Heart left ventricle (tissue), 16 donors: Measurements from ENCODE around the gene TNPO3. TPM values are rescaled to one million over a fixed set of nuclear protein-coding genes. Genes with fewer than 3 reads are reported as not detected.

Experiments used
- ATAC-seq, 4 donors: fragments of 200-7000 bp; cut with Tn5 transposase; one replicate each; pipeline ENCODE4 v1.9.1; 2020 to 2022; ENCODE audit warnings: moderate library complexity in 4 of 4, mild to moderate bottlenecking in 3 of 4, moderate number of reproducible peaks in 1 of 4
- DNase-seq, 5 donors: peaks; one replicate each; pipeline ENCODE4 v3.0.0-alpha.2; 2020
- H3K27ac ChIP-seq, 12 donors: fragments of 200-600 bp; sonication (generic) in 4 of 12; one replicate each; pipeline versions ENCODE4 v1.5.0 to v1.8.0; 2016 to 2022; ENCODE audit warnings: mild to moderate bottlenecking in 2 of 12
- H3K27me3 ChIP-seq, 9 donors: fragments of 200-600 bp; sonication (generic) in 2 of 9; one replicate each; pipeline versions ENCODE4 v1.5.1 to v1.8.0; 2016 to 2022; ENCODE audit warnings: mild to moderate bottlenecking in 3 of 9
- H3K36me3 ChIP-seq, 9 donors: fragments of 200-600 bp; sonication (generic) in 2 of 9; one replicate each; pipeline versions ENCODE4 v1.5.0 to v1.8.0; 2018 to 2022; ENCODE audit warnings: mild to moderate bottlenecking in 2 of 9
- H3K4me1 ChIP-seq, 12 donors: fragments of 200-600 bp; sonication (generic) in 4 of 12; one replicate each; pipeline versions ENCODE4 v1.5.0 to v1.8.0; 2016 to 2022; ENCODE audit warnings: mild to moderate bottlenecking in 3 of 12
- H3K4me3 ChIP-seq, 12 donors: fragments of 200-600 bp; sonication (generic) in 4 of 12; one replicate each; pipeline versions ENCODE4 v1.5.0 to v1.8.0; 2017 to 2022; ENCODE audit warnings: mild to moderate bottlenecking in 9 of 12, moderate library complexity in 4 of 12
- H3K9me3 ChIP-seq, 12 donors: fragments of 200-600 bp; sonication (generic) in 4 of 12; one replicate each; pipeline versions ENCODE4 v1.5.0 to v1.8.0; 2016 to 2022; ENCODE audit warnings: mild to moderate bottlenecking in 1 of 12
- POLR2A ChIP-seq, 2 donors: fragments of 450-650 bp; IDR thresholded peaks; one replicate each; pipeline ENCODE4 v1.6.1; 2017; ENCODE audit warnings: antibody characterized with exemption in 2 of 2, mild to moderate bottlenecking in 2 of 2, moderate library complexity in 2 of 2
- WGBS, 4 donors: extraction: QIAGEN DNeasy Blood & Tissue Kit in 2 of 4; methylation state at CpG; one replicate each; pipeline versions ENCODE4 v1.1.5 to v1.1.7; 2013 to 2018; 5-methylcytosine and 5-hydroxymethylcytosine counted together
- intact Hi-C, 10 donors: fragments of 100-400 bp; cut with DNase I; formaldehyde crosslinking; loops; one replicate each; pipeline versions ENCODE4 v1.11.1 to v1.14.2; 2022
- polyA plus RNA-seq, 2 donors: library from polyadenylated mRNA; stranded (reverse); fragments of 200-250 nt; gene quantifications; one replicate each; pipeline ENCODE4 v1.2.3, GENCODE V29; 2013
- total RNA-seq, 9 donors: library from RNA; depleted of rRNA in 2 of 9; stranded (reverse); fragments of >200 nt in 2 of 9; fragmentation: NEBNext Ultra II Directional in 3 of 9; extraction: Animal tissue kit (Norgen Biotek cat#: 25700) in 3 of 9; gene quantifications; one replicate each; pipeline versions ENCODE4 v1.1.0 to v1.2.4, GENCODE V29; 2016 to 2023
- TF ChIP-seq, protein P1 (sequence below), 12 donors: fragments of 200-600 bp; sonication (generic) in 4 of 12; IDR thresholded peaks; one replicate each; pipeline versions ENCODE4 v1.5.0 to v1.8.0; 2018 to 2022; ENCODE audit warnings: antibody characterized with exemption in 12 of 12, mild to moderate bottlenecking in 5 of 12
- donor health status: ischemic (EF 13 %, LVEDD 7.1; RV severe dilation, severe dysfunction).
- donor health status: healthy with polysubstance abuse.
- donor health status: DM: no; HTN: yes; CAD: no.
- donor health status: DM: no; HTN: no; CAD: no.
- donor health status: ischemic (EF 25% LVEDD 6.9; RV normal size, moderate dysfunction).
- donor health status: ischemic (EF 25% LVEDD 5.7; RV mildly dilated, moderate dysfunction).
- donor health status: healthy.
- donor health status: DM: yes; HTN: yes; CAD: no.
- donor health status: ischemic (EF 35%, LVEDD 5.7; RV mildly dilated, moderate dysfunction).
- donor health status: nonischemic (EF 11% LVEDD 7.7; RV severe dilation, severe dysfunction).
- donor health status: DM: yes; HTN: yes; CAD: no.
- donor health status: PGD.
- donor health status: ischemic (EF 29% LVEDD 5.4; RV normal size, mild dysfunction).
- donor health status: nonischemic (EF 23%, LVEDD 6.1; RV moderate dilation, normal function).

TNPO3 gene
- total and polyA plus RNA-seq, 11 donors, result 11.0 to 42.4 (median 31.3) TPM

DNA sequence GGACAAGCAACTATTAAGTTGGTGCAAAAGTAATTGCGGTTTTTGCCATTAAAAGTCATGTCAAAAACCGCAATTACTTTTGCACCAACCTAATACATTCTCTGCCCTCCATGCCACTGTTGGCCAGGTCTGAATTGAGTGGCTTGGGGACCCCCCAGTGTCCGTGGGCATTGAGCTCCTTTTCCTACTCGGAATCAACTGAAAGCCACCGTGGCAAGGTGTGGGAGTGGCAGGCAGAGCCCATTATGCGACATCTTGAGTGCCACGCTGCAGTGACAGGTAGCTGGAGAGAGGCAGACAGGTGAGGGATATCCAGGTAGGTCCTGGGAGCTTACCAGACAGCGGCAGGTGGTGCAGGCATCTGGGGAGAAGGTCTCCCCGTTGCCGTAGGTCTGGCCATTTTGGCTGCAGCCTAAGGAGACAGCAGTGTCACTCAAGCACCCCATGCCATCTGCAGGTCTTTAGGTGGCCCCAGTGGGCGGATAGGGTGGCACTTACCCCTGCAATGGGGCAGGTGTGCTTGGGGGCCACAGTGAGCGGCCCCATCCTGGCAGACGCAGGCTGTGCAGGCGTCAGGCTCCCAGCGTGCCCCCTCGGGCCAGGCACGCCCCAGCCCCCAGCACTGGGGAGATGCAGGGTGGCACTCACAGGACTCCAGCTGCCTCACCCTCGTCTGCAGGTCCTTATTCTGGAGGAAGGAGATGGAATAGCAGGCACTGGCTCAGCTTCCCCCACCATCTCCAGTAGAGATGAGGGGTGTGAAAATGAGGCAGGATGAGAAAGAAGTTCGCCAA is 147.9 kb downstream of the TNPO3 start:
- no peak overlapping the region for H3K4me3 ChIP-seq
- WGBS, 4 donors, result 82 to 88% (median 84%) methylated on average over 15 to 19 of the region's 19 CpGs
- DNase-seq (peak in 1 of 5 donors; percentile 17), ATAC-seq (no peak)
- H3K27me3 ChIP-seq, result peaks cover 0 to 50% (median 24%) of the 10 kb centered on the region in 9 donors
- H3K9me3 ChIP-seq, result no peaks in the 10 kb centered on the region
- H3K27ac ChIP-seq, result no peak overlapping the region
- no peaks in the 10 kb centered on the region for H3K36me3 ChIP-seq
- intact Hi-C loops, result loop anchor here in 3 of 10 donors (5.0 kb wide), 2 partner anchors 185 to 305 kb away; no protein-coding TSS in a partner anchor
- TF ChIP-seq POLR2A (IDR thresholded peaks at IDR 0.05), result no peak
- TF ChIP-seq, protein P1, sequence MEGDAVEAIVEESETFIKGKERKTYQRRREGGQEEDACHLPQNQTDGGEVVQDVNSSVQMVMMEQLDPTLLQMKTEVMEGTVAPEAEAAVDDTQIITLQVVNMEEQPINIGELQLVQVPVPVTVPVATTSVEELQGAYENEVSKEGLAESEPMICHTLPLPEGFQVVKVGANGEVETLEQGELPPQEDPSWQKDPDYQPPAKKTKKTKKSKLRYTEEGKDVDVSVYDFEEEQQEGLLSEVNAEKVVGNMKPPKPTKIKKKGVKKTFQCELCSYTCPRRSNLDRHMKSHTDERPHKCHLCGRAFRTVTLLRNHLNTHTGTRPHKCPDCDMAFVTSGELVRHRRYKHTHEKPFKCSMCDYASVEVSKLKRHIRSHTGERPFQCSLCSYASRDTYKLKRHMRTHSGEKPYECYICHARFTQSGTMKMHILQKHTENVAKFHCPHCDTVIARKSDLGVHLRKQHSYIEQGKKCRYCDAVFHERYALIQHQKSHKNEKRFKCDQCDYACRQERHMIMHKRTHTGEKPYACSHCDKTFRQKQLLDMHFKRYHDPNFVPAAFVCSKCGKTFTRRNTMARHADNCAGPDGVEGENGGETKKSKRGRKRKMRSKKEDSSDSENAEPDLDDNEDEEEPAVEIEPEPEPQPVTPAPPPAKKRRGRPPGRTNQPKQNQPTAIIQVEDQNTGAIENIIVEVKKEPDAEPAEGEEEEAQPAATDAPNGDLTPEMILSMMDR (IDR thresholded peaks at IDR 0.05), result no peak
- H3K4me1 ChIP-seq, result peaks cover 0 to 14% (median 4%) of the 10 kb centered on the region in 12 donors

DNA sequence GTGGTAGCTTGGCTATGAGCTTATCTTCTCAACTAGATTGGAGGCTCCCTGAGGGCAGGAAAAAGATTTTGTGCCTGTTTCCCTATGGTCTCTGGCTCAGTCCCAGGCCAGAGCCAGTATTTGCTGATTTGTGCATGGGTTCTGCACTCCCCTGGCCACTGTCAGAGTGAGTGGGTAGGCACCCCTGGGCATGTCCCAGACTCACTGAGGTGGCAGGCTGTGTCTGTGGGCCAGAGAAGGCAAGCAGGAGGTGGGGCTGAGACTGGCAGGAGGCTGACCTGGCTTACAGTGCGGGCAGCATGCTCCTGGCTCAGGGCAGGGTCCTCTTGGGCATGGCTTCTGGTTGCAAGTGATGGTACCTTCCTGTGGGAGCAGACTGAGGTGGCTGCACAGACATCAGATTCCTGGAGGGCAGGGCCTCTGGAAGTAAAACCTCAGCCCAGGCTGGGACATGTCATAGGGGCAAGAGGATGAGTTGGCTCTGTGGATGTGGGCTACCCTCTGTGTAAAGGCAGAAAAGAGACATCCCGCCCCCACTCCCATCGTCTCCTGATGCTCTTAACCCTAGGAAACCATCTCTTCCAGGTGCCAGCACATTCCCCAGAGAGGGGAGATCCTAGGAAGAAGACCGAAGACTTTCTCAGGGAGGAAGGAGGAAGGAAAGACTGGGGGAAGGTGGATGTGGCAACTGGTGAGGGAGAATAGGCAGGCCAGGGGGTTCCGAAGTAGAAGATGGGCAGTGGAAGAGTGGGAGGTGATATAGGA is 148.7 kb downstream of the TNPO3 start:
- Histone ChIP-seq H3K9me3 (no peaks in the 10 kb centered on the region), H3K27ac (no peak overlapping the region), H3K27me3 (peaks cover 0 to 50% (median 24%) of the 10 kb centered on the region in 9 donors), H3K4me1 (peaks cover 0 to 14% (median 4%) of the 10 kb centered on the region in 12 donors), H3K4me3 (no peak overlapping the region), H3K36me3 (no peaks in the 10 kb centered on the region)
- intact Hi-C loops, result loop anchor here in 3 of 10 donors (5.0 kb wide), 2 partner anchors 186 to 306 kb away; no protein-coding TSS in a partner anchor
- DNase-seq (peak in 1 of 5 donors; percentile 12), ATAC-seq (no peak)
- TF ChIP-seq, protein P1 (IDR thresholded peaks at IDR 0.05), result no peak
- no peak for TF ChIP-seq POLR2A (IDR thresholded peaks at IDR 0.05)
- 84 to 91% (median 86%) methylated on average over 5 of the region's 5 CpGs for WGBS, 4 donors

- H3K27ac ChIP-seq, result no peak overlapping the region
- H3K4me3 ChIP-seq, result no peak overlapping the region
- DNase-seq (peak in 1 of 5 donors; percentile 14), ATAC-seq (peak in 3 of 4 donors; percentile 16 to 54 (median 44))
- WGBS, 4 donors, result 35 to 40% (median 38%) methylated on average over 8 of the region's 8 CpGs
- peaks cover 0 to 6% (median 0%) of the 10 kb centered on the region in 12 donors for H3K4me1 ChIP-seq
- peaks cover 0 to 3% (median 0%) of the 10 kb centered on the region in 12 donors for H3K9me3 ChIP-seq
- intact Hi-C loops, result loop anchor here in 9 of 10 donors (1.0 to 5.0 kb wide), 4 partner anchors 186 to 308 kb away; no protein-coding TSS in a partner anchor
- peaks cover 0 to 37% (median 11%) of the 10 kb centered on the region in 9 donors for H3K27me3 ChIP-seq
- no peaks in the 10 kb centered on the region for H3K36me3 ChIP-seq
- TF ChIP-seq POLR2A (IDR thresholded peaks at IDR 0.05), result no peak
- TF ChIP-seq, protein P1 (IDR thresholded peaks at IDR 0.05), result peak; percentile 34 to 65 (median 50)
Measured at GRCh38 chr7:128904381-128905197, 150.3 kb downstream of the TNPO3 start.

Other genes starting within 250 kb of the TNPO3 start
- gene FLNC, start 224.7 kb downstream of the TNPO3 start, total RNA-seq, result 1,000 to 10,000 TPM in 6 of 9 donors, 100 to 1,000 TPM in 3; 721 to 3,687 (median 1,170) TPM
- gene FLNC, start 224.7 kb downstream of the TNPO3 start, polyA plus RNA-seq, result 1,000 to 10,000 TPM in 1 of 2 donors, 100 to 1,000 TPM in 1; 399 to 1,654 TPM
- gene ATP6V1F, start 192.3 kb downstream of the TNPO3 start, total RNA-seq, result 100 to 1,000 TPM in 7 of 9 donors, 10 to 100 TPM in 2; 91.6 to 165 (median 121) TPM
- gene ATP6V1F, start 192.3 kb downstream of the TNPO3 start, polyA plus RNA-seq, result 100 to 1,000 TPM; 137 to 198 TPM
- 1 to 10 TPM in 1 of 9 donors, under 1 TPM in 7, not detected in 1; 0.14 to 1.3 (median 0.37) TPM for gene KCP, start 144.4 kb downstream of the TNPO3 start, total RNA-seq
- under 1 TPM; 0.15 to 0.23 TPM for gene KCP, start 144.4 kb downstream of the TNPO3 start, polyA plus RNA-seq
- gene IRF5, start 117.2 kb downstream of the TNPO3 start, total RNA-seq, result 10 to 100 TPM in 1 of 9 donors, 1 to 10 TPM in 8; 1.2 to 15.4 (median 1.8) TPM
- gene IRF5, start 117.2 kb downstream of the TNPO3 start, polyA plus RNA-seq, result 1 to 10 TPM; 1.2 to 2.0 TPM
- gene TSPAN33, start 89.6 kb upstream of the TNPO3 start, total RNA-seq, result 10 to 100 TPM in 4 of 9 donors, 1 to 10 TPM in 5; 4.9 to 21.5 (median 8.9) TPM
- gene TSPAN33, start 89.6 kb upstream of the TNPO3 start, polyA plus RNA-seq, result 1 to 10 TPM; 3.0 to 5.6 TPM
- gene SMO, start 133.5 kb upstream of the TNPO3 start, total RNA-seq, result 1 to 10 TPM; 3.1 to 7.3 (median 3.9) TPM
- 1 to 10 TPM; 1.7 to 3.4 TPM for gene SMO, start 133.5 kb upstream of the TNPO3 start, polyA plus RNA-seq
- 1 to 10 TPM; 3.6 to 7.6 (median 6.5) TPM for gene AHCYL2, start 169.9 kb upstream of the TNPO3 start, total RNA-seq
- 1 to 10 TPM; 1.3 to 5.6 TPM for gene AHCYL2, start 169.9 kb upstream of the TNPO3 start, polyA plus RNA-seq